Right lobe of liver (tissue), 4 donors: ENCODE data around the gene CEACAM6.
"Not testable (repeated sequence)": the region's sequence is repeated elsewhere in the genome, so short reads cannot be mapped to it uniquely, and the experiment has no call there.

Source experiments
- POLR2A ChIP-seq: fragments of 450-650 bp; IDR thresholded peaks from one replicate; pipeline ENCODE4 v1.6.1; 2017; ENCODE audit warnings: antibody characterized with exemption, mild to moderate bottlenecking
- TF ChIP-seq, protein P1 (sequence below), 4 donors: fragments of 200-600 bp in 3 of 4; fragments of 450-650 bp in 1 of 4; IDR thresholded peaks; one replicate each; pipeline versions ENCODE4 v1.5.1 to v1.8.0; 2016 to 2022; ENCODE audit warnings: antibody characterized with exemption in 4 of 4, mild to moderate bottlenecking in 2 of 4
- donor health status: DM: no; HTN: no; CAD: no.
- donor health status: DM: no; HTN: no; CAD: no.
- donor health status: DM: no; HTN: yes; CAD: no.

DNA sequence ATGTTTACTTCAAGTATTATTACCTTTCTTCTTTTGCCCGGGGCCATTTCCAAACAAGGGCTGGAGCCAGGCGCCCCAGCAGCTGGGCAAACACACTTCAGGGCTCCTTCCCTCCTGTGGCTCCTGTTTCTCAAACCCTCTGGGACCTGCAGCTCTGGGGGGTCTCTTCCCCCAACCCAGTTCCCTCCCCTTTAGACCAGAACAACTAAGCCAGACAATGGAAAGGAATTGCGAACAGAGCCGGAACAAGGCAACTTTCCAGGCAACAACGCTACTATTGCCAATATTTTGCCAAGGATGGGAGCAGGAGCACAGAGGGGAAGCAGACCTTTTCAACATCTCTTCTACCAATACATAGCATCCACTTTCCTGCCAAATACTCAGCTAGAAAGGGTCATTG is 33.7 kb downstream of the CEACAM6 start:
- TF ChIP-seq POLR2A = not testable (repeated sequence)
- TF ChIP-seq, protein P1, sequence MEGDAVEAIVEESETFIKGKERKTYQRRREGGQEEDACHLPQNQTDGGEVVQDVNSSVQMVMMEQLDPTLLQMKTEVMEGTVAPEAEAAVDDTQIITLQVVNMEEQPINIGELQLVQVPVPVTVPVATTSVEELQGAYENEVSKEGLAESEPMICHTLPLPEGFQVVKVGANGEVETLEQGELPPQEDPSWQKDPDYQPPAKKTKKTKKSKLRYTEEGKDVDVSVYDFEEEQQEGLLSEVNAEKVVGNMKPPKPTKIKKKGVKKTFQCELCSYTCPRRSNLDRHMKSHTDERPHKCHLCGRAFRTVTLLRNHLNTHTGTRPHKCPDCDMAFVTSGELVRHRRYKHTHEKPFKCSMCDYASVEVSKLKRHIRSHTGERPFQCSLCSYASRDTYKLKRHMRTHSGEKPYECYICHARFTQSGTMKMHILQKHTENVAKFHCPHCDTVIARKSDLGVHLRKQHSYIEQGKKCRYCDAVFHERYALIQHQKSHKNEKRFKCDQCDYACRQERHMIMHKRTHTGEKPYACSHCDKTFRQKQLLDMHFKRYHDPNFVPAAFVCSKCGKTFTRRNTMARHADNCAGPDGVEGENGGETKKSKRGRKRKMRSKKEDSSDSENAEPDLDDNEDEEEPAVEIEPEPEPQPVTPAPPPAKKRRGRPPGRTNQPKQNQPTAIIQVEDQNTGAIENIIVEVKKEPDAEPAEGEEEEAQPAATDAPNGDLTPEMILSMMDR (IDR thresholded peaks at IDR 0.05) = not testable (repeated sequence)
